Neuronal stem cell (in vitro differentiated cells): ENCODE measurements around the gene CHADL.
A peak's percentile ranks its signal among the peaks of the same experiment; 100 is the strongest.

ENCODE experiments used
- DNase-seq: peaks from one replicate; pipeline ENCODE4 v3.0.0-alpha.2; 2013; ENCODE audit warnings: low spot score
- H2AFZ ChIP-seq: one replicate; pipeline ENCODE4 v1.6.1; 2013; ENCODE audit warnings: mild to moderate bottlenecking, low read length, inconsistent platforms
- H2AK5ac ChIP-seq: 2 replicates; pipeline ENCODE4 v1.6.1; 2013; ENCODE audit warnings: low read depth, mild to moderate bottlenecking, inconsistent platforms, low read length, moderate library complexity, mixed read lengths
- H2BK120ac ChIP-seq: 2 replicates; pipeline ENCODE4 v1.6.1; 2013; ENCODE audit warnings: low read depth, mild to moderate bottlenecking, inconsistent platforms, low read length, moderate library complexity, mixed read lengths
- H2BK12ac ChIP-seq: one replicate; pipeline ENCODE4 v1.6.1; 2013; ENCODE audit warnings: low read length, inconsistent platforms
- H2BK15ac ChIP-seq: 2 replicates; pipeline ENCODE4 v1.6.1; 2013; ENCODE audit warnings: mild to moderate bottlenecking, low read length, inconsistent platforms, mixed read lengths
- H2BK5ac ChIP-seq: one replicate; pipeline ENCODE4 v1.6.1; 2013; ENCODE audit warnings: inconsistent platforms, mild to moderate bottlenecking, low read length, moderate library complexity
- H3K14ac ChIP-seq: one replicate; pipeline ENCODE4 v1.6.1; 2013; ENCODE audit warnings: low read length, inconsistent platforms
- H3K18ac ChIP-seq: 2 replicates; pipeline ENCODE4 v1.6.1; 2013; ENCODE audit warnings: low read length, inconsistent platforms
- H3K23ac ChIP-seq: 2 replicates; pipeline ENCODE4 v1.6.1; 2013; ENCODE audit warnings: low read depth, mild to moderate bottlenecking, mixed read lengths, low read length, inconsistent platforms; ENCODE audit not compliant: poor library complexity
- H3K27ac ChIP-seq: replicated peaks from 3 replicates; pipeline ENCODE4 v1.5.1; 2013; ENCODE audit warnings: low read length, inconsistent platforms
- H3K27me3 ChIP-seq, 3 experiments: 2 replicates each; pipeline ENCODE4 v1.6.1; 2013; ENCODE audit warnings: low read length in 3 of 3, mild to moderate bottlenecking in 2 of 3, inconsistent platforms in 1 of 3, low read depth in 1 of 3, mixed read lengths in 1 of 3, moderate library complexity in 1 of 3; ENCODE audit not compliant: control insufficient read depth in 3 of 3, insufficient read depth in 3 of 3
- H3K36me3 ChIP-seq, 2 donors: replicated peaks in 1 of 2; 2 replicates each; pipeline ENCODE4 v1.6.1; 2013; ENCODE audit warnings: low read length in 2 of 2; ENCODE audit not compliant: control insufficient read depth in 2 of 2, insufficient read depth in 2 of 2
- H3K4ac ChIP-seq: 2 replicates; pipeline ENCODE4 v1.6.1; 2013; ENCODE audit warnings: inconsistent platforms, mild to moderate bottlenecking, low read length, moderate library complexity
- H3K4me1 ChIP-seq, 2 donors: 1 replicate in 1 of 2; 2 replicates in 1 of 2; pipeline ENCODE4 v1.6.1; 2013; ENCODE audit warnings: low read length in 2 of 2, low read depth in 1 of 2; ENCODE audit not compliant: control insufficient read depth in 2 of 2, insufficient read depth in 1 of 2
- H3K4me2 ChIP-seq: one replicate; pipeline ENCODE4 v1.6.1; 2013; ENCODE audit warnings: mild to moderate bottlenecking, low read length, inconsistent platforms; ENCODE audit not compliant: insufficient read depth, poor library complexity, severe bottlenecking
- H3K4me3 ChIP-seq, 2 donors: 2 replicates each; pipeline ENCODE4 v1.5.1; 2013; ENCODE audit warnings: low read length in 2 of 2, mild to moderate bottlenecking in 2 of 2, inconsistent platforms in 1 of 2, moderate library complexity in 1 of 2
- H3K79me1 ChIP-seq: one replicate; pipeline ENCODE4 v1.6.1; 2013; ENCODE audit warnings: low read depth, mild to moderate bottlenecking, inconsistent platforms, low read length, moderate library complexity
- H3K9ac ChIP-seq: one replicate; pipeline ENCODE4 v1.6.1; 2013; ENCODE audit warnings: mild to moderate bottlenecking, low read depth, low read length, inconsistent platforms; ENCODE audit not compliant: poor library complexity
- H3K9me3 ChIP-seq, 2 donors: replicated peaks in 1 of 2; 2 replicates each; pipeline versions ENCODE3 to v1.6.1; 2013; ENCODE audit warnings: low read length in 2 of 2, mild to moderate bottlenecking in 2 of 2, inconsistent platforms in 1 of 2, low read depth in 1 of 2, mixed read lengths in 1 of 2, moderate library complexity in 1 of 2; ENCODE audit not compliant: control insufficient read depth in 2 of 2, insufficient read depth in 1 of 2
- H4K8ac ChIP-seq: one replicate; pipeline ENCODE4 v1.6.1; 2013; ENCODE audit warnings: low read depth, mild to moderate bottlenecking, inconsistent platforms, low read length, moderate library complexity
- H4K91ac ChIP-seq: one replicate; pipeline ENCODE4 v1.6.1; 2013; ENCODE audit warnings: low read length, low read depth, mild to moderate bottlenecking, inconsistent platforms; ENCODE audit not compliant: poor library complexity
- WGBS, 2 donors: extraction: QIAGEN DNeasy Blood & Tissue Kit; methylation state at CpG; one replicate each; pipeline ENCODE4 v1.1.7; 2013; ENCODE audit warnings: missing lambda C conversion rate in 2 of 2, mixed read lengths in 1 of 2; ENCODE audit not compliant: insufficient read length in 2 of 2, insufficient replicate concordance in 1 of 2; ENCODE audit errors: extremely low coverage in 2 of 2; 5-methylcytosine and 5-hydroxymethylcytosine counted together

Gene CHADL

DNA sequence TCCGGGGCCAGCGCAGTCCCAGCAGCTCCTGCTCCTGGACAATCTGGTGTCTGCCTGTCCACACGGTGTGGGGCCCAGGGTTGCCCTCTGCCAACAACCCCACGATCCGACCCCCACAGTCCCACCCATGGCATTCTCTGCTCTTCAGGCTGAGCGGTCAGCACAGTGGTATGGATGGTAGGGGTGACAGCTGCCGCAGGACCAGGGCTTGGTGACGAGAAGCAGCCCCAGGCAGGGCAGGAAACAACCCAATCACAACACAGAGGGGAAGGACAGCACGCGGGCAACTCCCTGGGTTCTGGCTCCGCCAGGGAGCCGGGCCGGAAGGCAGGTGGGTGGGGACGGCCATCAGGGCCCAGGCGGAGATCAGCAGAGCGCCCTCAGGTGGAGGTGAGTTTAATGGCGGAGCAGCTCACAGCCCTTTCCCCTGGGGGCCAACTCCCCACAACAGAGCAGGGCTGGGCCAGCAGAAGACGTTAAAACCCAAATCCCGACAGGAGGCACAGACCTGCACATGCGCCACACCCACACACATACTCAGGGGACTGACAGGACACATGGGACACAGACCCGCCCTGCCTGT, 5.3 kb upstream of the CHADL start:
- Histone ChIP-seq H3K27ac (no peak overlapping the region), H2BK5ac (peak overlapping the region; percentile 78), H3K9me3 (no peaks in the 10 kb centered on the region), H4K91ac (no peak overlapping the region), H3K4me1 (peaks cover 0 to 2% of the 10 kb centered on the region in 2 donors), H3K27me3 (no peaks in the 10 kb centered on the region), H2AK5ac (no peak overlapping the region), H3K4me3 (no peak overlapping the region), H2AFZ (no peak overlapping the region), H4K8ac (no peak overlapping the region), H3K4me2 (no peak overlapping the region), H3K18ac (no peak overlapping the region), H3K23ac (peak overlapping the region; percentile 34), H3K14ac (no peak overlapping the region), H3K36me3 (peaks cover 47 to 64% of the 10 kb centered on the region in 2 donors), H3K4ac (no peak overlapping the region), H2BK15ac (no peak overlapping the region), H3K79me1 (peaks cover 8% of the 10 kb centered on the region), H3K9ac (no peak overlapping the region), H2BK120ac (peak overlapping the region; percentile 67), H2BK12ac (no peak overlapping the region)
- no CpG with 5 or more reads among the region's 21 CpGs for WGBS, 2 donors
- no peak for DNase-seq

GRCh38 chr22:41243361-41243760, 2.6 kb upstream of the CHADL start:
- DNase-seq: no peak
- Histone ChIP-seq H3K36me3 (peaks cover 23 to 37% of the 10 kb centered on the region in 2 donors), H3K4ac (no peak overlapping the region), H3K27me3 (peaks cover 0 to 4% (median 0%) of the 10 kb centered on the region in 3 experiments), H2AFZ (no peak overlapping the region), H3K27ac (no peak overlapping the region), H2AK5ac (no peak overlapping the region), H3K9me3 (no peaks in the 10 kb centered on the region), H3K23ac (no peak overlapping the region), H2BK5ac (no peak overlapping the region), H3K14ac (no peak overlapping the region), H3K9ac (no peak overlapping the region), H3K4me3 (no peak overlapping the region), H2BK12ac (no peak overlapping the region), H3K4me1 (peaks cover 4 to 7% of the 10 kb centered on the region in 2 donors), H4K91ac (no peak overlapping the region), H3K4me2 (no peak overlapping the region), H3K18ac (no peak overlapping the region), H2BK15ac (no peak overlapping the region), H4K8ac (no peak overlapping the region), H2BK120ac (no peak overlapping the region), H3K79me1 (peaks cover 3% of the 10 kb centered on the region)
- no CpG with 5 or more reads among the region's 6 CpGs for WGBS, 2 donors

DNA sequence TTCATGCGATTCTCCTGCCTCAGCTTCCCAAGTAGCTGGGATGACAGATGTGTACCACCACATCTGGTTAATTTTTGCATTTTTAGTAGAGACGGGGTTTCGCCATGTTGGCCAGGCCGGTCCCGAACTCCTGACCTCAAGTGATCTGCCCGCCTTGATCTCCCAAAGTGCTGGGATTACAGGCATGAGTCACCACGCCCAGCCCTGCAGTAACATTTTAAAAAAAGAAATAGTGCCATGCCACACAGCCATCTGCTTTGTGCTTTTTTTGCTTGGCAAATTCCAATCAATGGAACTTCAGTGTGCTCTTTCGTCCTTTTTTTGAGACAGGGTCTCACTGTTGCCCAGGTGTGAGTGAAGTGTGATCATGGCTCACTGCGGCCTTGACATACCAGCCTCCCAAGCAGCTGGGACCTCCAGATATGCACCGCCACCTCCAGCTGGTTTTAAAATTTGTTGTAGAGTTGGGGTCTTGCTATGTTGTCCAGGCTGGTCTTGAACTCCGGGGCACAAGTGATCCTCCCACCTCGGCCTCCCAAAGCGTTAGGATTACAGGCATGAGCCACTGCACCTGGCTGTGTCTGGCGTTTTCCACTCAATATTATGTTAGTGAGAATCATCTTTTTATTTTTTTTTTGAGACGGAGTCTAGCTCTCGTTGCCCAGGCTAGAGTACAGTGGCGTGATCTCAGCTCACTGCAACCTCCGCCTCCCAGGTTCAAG, 1.8 kb upstream of the CHADL start:
- Histone ChIP-seq H3K36me3 (peaks cover 15 to 29% of the 10 kb centered on the region in 2 donors), H3K23ac (no peak overlapping the region), H3K79me1 (no peaks in the 10 kb centered on the region), H2BK15ac (no peak overlapping the region), H3K9me3 (no peaks in the 10 kb centered on the region), H3K27me3 (peaks cover 0 to 4% (median 0%) of the 10 kb centered on the region in 3 experiments), H3K4ac (no peak overlapping the region), H2AK5ac (no peak overlapping the region), H2BK120ac (no peak overlapping the region), H3K4me2 (no peak overlapping the region), H2AFZ (no peak overlapping the region), H3K9ac (no peak overlapping the region), H2BK5ac (no peak overlapping the region), H3K27ac (no peak overlapping the region), H3K4me1 (peaks cover 4 to 13% of the 10 kb centered on the region in 2 donors), H3K14ac (peak overlapping the region; percentile 38), H4K8ac (no peak overlapping the region), H3K4me3 (no peak overlapping the region), H2BK12ac (no peak overlapping the region), H4K91ac (no peak overlapping the region), H3K18ac (no peak overlapping the region)
- DNase-seq: no peak
- WGBS, 2 donors: no CpG with 5 or more reads among the region's 18 CpGs

GRCh38 chr22:41241133-41241676, 474 bp upstream of the CHADL start:
- Histone ChIP-seq H3K4me2 (no peak overlapping the region), H2BK15ac (no peak overlapping the region), H3K18ac (no peak overlapping the region), H3K14ac (no peak overlapping the region), H3K27ac (no peak overlapping the region), H3K79me1 (no peaks in the 10 kb centered on the region), H3K9ac (no peak overlapping the region), H3K4me3 (no peak overlapping the region), H4K91ac (no peak overlapping the region), H2AK5ac (peak overlapping the region; percentile 89), H4K8ac (no peak overlapping the region), H3K9me3 (no peaks in the 10 kb centered on the region), H2AFZ (peak overlapping the region; percentile 91), H3K4me1 (peaks cover 4 to 13% of the 10 kb centered on the region in 2 donors), H3K4ac (no peak overlapping the region), H3K23ac (no peak overlapping the region), H3K27me3 (peaks cover 0 to 10% (median 0%) of the 10 kb centered on the region in 3 experiments), H2BK120ac (no peak overlapping the region), H3K36me3 (peaks cover 9 to 18% of the 10 kb centered on the region in 2 donors), H2BK12ac (no peak overlapping the region), H2BK5ac (no peak overlapping the region)
- no CpG with 5 or more reads among the region's 7 CpGs for WGBS, 2 donors
- DNase-seq: no peak
